NCI-H446 (cell line): ENCODE results near the gene PPP4R1.
A peak's percentile ranks its signal among the peaks of the same experiment; 100 is the strongest.
"Not testable (repeated sequence)": the region's sequence is repeated elsewhere in the genome, so short reads cannot be mapped to it uniquely, and the experiment has no call there.

ENCODE experiments used
- DNase-seq, 2 experiments: peaks; one replicate each; lab custom pipeline; 2025; lab: John Stamatoyannopoulos, UW

Gene PPP4R1

GRCh38 chr18:9630444-9630843 is 16.1 kb upstream of the PPP4R1 start:
- DNase-seq = no peak

- DNase-seq = peak in 1 of 2 experiments; percentile 3
Observed at GRCh38 chr18:9629709-9630108, 15.3 kb upstream of the PPP4R1 start.

GRCh38 chr18:9628984-9629383 is 14.6 kb upstream of the PPP4R1 start:
- no peak for DNase-seq

- no peak for DNase-seq
Observed at GRCh38 chr18:9627642-9628041, 13.3 kb upstream of the PPP4R1 start.

GRCh38 chr18:9619990-9620389 is 5.6 kb upstream of the PPP4R1 start:
- no peak for DNase-seq

- DNase-seq = no peak
Observed at GRCh38 chr18:9619545-9619944, 5.2 kb upstream of the PPP4R1 start.

GRCh38 chr18:9619056-9619455 is 4.7 kb upstream of the PPP4R1 start:
- no peak for DNase-seq

GRCh38 chr18:9617006-9617542 is 2.7 kb upstream of the PPP4R1 start:
- no peak for DNase-seq

GRCh38 chr18:9616049-9616448 is 1.7 kb upstream of the PPP4R1 start:
- no peak for DNase-seq

GRCh38 chr18:9615280-9615797 is 980 bp upstream of the PPP4R1 start:
- no peak for DNase-seq

GRCh38 chr18:9613550-9614400 is 584 bp downstream of the PPP4R1 start:
- peak in 1 of 2 experiments; percentile 29 for DNase-seq

- no peak for DNase-seq
Observed at GRCh38 chr18:9612977-9613376, 1.4 kb downstream of the PPP4R1 start.

- peak; percentile 2 to 42 for DNase-seq
Observed at GRCh38 chr18:9612215-9612830, 2.0 kb downstream of the PPP4R1 start.

GRCh38 chr18:9609190-9609589 is 5.2 kb downstream of the PPP4R1 start:
- DNase-seq = no peak

GRCh38 chr18:9608728-9609127 is 5.6 kb downstream of the PPP4R1 start:
- DNase-seq = no peak

- DNase-seq = no peak
Observed at GRCh38 chr18:9608298-9608697, 6.1 kb downstream of the PPP4R1 start.

GRCh38 chr18:9607111-9607510 is 7.2 kb downstream of the PPP4R1 start:
- not testable (repeated sequence) for DNase-seq

GRCh38 chr18:9606039-9606438 is 8.3 kb downstream of the PPP4R1 start:
- no peak for DNase-seq

- no peak for DNase-seq
Observed at GRCh38 chr18:9604348-9604747, 10.0 kb downstream of the PPP4R1 start.

GRCh38 chr18:9599328-9599727 is 15.0 kb downstream of the PPP4R1 start:
- DNase-seq = no peak

GRCh38 chr18:9597609-9598008 is 16.8 kb downstream of the PPP4R1 start:
- no peak for DNase-seq

GRCh38 chr18:9596843-9597526 is 17.4 kb downstream of the PPP4R1 start:
- no peak for DNase-seq
